ENCODE measurements around the gene LACTBL1.
A peak's percentile ranks its signal among the peaks of the same experiment; 100 is the strongest.
"Not testable (repeated sequence)": the region's sequence is repeated elsewhere in the genome, so short reads cannot be mapped to it uniquely, and the experiment has no call there.

Gene LACTBL1, protein sequence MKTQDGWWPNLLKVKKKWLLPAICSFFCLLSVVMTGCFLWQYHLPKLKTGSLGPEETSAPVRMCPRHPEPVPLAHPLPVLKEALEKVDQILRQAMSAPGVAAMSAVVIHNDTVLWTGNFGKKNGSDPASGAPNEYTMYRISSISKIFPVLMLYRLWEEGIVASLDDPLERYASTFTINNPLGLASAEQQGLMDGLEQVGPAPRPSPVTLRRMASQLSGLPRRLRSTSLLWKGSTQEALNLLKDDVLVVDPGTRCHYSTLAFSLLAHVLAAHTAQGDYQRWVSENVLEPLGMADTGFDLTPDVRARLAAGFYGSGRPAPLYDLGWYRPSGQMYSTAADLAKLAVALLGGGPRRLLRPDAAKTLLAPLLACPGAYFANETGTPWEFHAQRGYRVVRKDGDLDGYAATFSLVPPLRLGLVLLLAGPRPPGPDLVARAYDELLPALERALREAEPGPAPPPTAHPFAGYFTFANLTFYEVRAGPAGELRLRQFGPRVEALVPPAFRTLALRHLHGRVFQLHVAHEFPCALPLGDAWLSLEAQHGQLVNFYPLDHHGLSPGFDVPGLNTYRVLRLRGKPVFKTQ

DNA sequence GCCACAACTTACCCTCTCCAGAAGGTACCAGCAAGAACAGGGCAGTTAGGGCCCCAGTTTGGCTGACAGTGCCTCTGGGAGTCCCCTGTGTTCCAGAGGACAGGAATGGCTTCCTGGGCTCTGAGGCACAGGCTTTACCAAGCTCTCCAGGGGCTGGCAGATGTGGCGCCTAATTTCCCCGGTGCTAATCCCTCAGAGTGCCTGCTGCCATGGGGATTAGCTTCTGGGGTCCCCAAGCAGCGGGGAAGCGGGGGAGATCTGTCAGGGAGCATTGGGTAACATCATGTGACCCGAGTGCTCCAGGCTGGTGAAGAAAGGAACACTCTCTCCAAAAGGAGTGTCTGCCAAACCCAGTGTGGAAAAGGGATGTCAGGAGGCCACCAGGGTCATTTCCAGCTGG lies at the start of gene LACTBL1:
Gene LACTBL1 (minus strand): TSS at position 107 of the 400 bp plus-strand sequence. CDS start 550 bp downstream, outside the sequence.
- peak; percentile 97 for DNase-seq

DNA sequence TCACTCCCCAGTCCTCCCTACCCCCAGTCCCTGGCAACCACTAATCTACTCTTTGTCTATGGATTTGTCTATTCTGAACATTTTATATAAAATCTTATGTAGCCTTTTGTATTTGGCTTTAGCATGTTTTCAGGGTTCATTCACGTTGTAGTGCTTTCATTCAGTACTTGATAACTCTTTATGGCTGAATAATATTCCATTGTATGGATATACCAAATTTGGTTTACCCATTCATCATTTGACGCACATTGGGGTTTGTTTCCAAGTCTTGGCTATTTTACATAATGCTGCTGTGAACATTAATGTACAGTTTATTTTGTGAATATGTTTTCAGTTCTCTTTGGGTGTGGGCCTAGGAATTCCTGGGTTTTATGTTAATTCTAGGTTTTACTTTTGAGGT lies 49.2 kb upstream of the LACTBL1 start:
- DNase-seq: no peak

DNA sequence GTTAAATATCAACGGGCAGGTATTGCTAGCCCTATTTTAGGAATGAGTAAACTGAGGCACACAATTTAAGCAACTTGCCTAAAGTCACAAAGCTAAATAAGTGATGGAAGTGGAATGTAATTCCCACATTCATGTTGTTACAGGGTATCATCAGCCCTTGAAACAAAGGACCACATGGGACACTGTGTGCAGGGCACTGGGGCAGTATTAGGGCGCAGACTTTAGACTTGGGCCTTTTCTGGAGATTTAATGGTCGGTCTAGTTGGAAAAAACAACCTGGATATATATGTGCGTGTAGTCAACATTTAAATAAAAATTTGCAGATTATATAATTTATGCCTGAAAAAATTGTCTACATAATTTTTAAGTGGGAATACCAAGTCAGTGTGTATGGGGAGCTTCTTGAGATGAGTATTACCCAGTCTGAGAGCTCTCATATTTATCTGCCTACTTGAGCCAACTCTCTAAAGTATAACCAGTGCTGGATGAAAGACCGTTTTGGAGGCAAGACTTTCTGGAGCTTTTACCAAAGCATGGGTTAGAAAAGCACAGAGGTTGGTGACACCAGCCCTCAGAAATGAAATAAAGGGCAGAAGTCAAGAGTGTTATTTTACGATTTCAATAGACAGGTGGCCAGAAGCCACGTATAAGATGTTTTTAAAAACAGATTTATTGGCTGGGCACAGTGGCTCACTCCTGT lies 48.2 kb upstream of the LACTBL1 start:
- DNase-seq: peak; percentile 72

DNA sequence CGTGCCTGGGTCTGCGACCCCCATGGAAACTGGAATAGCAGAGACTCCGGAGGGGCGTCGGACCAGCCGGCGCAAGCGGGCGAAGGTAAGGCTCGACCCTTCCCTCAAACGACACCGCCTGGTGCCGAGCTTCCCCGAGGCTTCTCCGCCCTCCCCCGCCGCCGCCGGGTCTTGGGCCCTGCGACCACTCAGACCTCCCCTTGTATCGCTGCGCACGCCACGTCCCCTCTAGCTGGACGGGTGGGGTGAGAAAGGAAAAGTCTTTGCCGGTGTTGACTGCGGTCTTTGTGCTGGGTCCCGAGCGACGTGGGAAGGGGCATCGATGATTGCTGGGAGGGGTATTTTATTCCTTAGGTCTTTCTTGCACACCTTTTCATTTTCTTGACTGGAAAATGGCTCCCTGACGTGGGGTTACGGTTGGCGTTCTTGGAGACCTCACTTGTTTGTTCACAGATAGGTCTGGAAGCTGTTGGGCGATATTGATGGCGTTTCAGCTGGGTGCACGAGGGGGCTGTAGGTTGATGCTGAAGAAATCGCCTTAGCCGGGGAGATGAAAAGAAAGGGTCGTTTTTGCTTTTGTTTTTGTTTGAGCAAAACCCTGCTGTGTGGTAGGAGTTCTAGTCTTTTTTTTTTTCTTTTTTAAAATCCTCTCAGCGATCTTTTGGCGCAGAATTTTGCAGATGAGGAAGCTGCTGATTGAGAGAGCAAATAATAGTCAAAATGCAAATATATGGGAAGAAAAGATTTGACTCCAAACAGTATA lies 47.4 kb upstream of the LACTBL1 start:
- peak; percentile 80 for DNase-seq

DNA sequence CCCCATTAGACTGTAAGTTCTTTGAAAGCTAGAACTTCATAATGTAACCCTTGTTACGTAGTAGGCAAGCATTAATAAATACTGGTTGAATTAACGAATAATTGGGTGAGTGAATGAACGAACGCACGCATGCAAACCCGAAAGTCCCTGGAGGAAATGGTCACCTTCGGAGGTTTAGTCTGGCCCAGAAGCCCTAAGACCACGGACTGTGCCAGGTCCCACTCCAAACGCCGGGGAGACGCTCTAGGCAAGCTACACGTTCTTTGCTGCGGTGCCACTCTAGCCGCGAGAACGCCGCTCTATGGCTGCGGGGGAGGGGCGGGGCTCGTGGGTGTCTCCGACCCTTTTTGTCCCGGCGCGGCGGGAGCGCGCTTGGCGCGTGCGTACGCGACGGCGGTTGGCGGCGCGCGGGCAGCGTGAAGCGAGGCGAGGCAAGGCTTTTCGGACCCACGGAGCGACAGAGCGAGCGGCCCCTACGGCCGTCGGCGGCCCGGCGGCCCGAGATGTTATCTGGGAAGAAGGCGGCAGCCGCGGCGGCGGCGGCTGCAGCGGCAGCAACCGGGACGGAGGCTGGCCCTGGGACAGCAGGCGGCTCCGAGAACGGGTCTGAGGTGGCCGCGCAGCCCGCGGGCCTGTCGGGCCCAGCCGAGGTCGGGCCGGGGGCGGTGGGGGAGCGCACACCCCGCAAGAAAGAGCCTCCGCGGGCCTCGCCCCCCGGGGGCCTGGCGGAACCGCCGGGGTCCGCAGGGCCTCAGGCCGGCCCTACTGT lies 46.6 kb upstream of the LACTBL1 start, which contains the start of gene KDM1A:
Gene KDM1A (plus strand): TSS at position 375 of the 769 bp plus-strand sequence. CDS start 129 bp downstream, at position 504.
- peak; percentile 99 for DNase-seq

DNA sequence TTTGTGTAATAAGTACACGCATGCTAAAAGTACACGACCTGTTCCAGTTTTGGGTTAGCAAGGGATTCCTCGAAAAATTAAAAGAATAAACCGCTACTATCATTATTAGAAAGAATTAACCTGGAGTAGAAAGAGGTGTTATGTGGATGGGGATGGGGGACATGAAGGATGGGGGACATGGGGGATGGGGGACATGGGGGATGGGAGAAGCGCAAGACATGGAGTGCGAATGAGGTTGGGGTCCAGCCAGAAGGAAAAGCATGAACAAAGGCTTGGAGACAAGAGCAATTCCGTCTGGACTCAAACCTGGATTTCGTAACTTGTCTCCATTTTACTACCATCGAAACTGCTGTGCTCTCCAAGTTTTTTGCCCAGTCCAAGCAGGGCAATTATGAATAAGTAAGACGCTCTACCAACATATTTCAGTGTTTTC lies 46.0 kb upstream of the LACTBL1 start:
- peak; percentile 53 for DNase-seq

DNA sequence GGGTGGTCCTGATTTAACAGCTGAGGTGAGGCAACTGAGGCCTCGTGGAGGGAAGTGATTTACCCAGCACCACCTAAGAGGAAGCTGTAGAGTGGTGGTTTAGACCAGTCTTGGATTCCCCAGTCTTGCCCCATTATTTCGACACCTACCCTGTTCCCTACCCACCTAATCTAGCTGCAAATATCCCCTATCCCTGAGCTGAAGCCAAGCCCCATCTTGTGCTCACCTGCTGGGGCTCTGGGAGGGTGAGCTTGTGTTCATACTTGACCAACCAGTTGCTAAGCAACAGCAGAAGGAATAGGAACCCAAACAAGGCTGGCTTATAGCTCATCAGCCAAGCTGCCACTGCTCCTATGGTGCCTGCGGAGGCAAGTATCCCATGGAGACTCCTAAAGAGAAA lies 41.0 kb upstream of the LACTBL1 start:
- DNase-seq: peak; percentile 93

DNA sequence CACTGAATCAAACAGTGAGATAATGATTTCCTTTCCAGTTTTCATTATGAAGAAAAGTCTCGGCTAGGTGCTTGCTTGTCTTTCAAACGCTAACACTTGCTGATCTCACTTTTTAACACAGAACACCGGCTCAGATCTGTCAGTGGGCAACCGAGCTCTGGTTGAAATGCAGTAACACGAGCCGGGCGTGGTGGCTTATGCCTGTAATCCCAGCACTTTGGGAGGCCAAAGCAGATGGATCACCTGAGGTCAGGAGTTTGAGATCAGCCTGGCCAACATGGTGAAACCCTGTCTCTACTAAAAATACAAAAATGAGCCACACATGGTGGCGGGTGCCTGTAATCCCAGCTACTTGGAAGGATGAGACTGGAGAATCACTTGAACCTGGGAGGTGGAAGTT lies 37.4 kb upstream of the LACTBL1 start:
- peak; percentile 21 for DNase-seq

DNA sequence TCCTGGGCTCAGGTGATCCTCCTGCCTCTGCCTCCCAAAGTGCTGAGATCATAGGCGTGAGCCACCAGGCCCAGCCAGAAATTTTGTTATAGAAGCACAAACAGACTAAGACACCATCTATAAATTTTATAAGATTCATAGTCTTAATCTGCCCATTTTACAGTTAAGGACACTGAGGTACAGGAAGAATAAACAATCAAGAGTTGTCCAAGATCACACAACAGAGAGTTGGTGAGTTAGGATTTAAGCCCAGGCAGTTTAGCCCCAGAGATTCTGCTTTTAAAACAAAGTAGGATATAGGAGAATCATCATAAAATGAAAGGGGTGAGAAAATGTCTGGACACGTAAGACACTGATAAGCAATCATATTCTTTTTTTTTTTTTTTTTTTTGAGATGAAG lies 36.2 kb upstream of the LACTBL1 start:
- DNase-seq: no peak

DNA sequence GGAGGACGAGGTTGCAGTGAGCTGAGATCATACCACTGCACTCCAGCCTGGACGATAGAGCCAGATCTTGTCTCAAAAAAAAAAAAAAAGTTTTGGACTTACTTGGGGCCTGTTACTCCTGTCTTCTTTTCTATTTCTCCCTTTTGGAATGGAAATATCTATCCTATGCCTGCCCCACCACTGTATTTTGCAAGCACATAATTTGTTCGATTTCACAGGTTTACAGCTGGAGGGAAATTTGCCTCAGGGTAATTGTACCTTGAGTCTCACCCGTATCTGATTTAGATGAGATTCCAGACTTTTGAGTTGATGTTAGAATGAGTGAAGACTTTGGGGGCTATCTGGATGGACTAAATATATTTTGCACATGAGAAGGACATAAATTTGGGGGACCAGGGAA lies 34.4 kb upstream of the LACTBL1 start:
- DNase-seq: no peak

DNA sequence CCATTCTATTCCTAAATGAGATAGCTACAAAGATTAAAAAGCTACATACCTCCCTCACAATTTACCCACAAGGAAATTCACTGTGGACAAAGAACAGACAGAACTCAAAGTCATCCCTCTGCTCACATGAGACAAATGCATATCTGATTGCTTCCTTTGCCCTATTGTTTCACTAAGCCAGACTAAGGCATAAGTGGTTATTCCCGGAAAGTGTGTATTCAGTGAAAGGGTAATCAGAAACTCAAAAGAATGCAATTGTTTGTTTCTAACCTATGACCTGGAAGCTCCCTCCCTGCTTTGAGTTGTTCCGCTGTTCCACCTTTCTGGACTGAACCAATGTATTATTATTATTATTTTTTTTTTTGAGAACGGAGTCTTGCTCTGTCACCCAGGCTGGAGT lies 32.1 kb upstream of the LACTBL1 start:
- DNase-seq: not testable (repeated sequence)

DNA sequence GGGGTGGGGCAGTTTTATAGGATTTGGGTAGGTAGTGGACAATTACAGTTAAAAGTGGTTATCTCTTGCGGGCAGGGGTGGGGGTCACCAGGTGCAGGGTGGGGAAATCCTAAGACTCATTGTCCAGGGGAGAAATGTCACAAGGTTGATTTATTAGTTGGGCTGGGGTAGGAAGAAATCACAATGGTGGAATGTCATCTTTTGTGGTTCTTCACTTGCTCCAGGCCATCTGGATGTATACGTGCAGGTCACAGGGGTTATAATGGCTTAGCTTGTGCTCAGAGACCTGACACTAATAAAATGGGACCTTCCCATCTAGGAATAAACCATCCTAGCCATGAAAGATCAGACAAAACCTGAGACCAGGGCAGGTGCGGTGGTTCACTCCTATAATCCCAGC lies 31.4 kb upstream of the LACTBL1 start:
- DNase-seq: no peak

DNA sequence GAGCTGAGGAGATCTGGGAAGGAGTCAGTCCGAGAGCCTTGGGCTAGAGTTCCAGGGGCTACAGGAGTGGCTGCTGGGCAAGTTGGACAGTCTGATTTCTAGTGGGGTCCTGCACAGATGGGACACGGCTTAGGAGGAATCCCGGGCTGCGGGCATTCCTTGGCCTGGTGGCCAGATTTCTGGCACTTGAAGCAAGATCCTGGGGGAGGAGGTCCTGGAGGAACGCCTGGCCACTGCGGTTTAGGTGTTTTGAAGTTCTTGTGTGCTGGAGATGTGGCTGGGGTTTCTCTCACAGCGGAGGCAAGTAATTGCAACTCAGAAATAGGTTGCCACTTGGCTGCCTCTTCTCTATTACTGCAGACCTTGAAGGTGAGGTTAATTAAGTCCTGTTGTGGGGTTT lies 29.6 kb upstream of the LACTBL1 start:
- not testable (repeated sequence) for DNase-seq

DNA sequence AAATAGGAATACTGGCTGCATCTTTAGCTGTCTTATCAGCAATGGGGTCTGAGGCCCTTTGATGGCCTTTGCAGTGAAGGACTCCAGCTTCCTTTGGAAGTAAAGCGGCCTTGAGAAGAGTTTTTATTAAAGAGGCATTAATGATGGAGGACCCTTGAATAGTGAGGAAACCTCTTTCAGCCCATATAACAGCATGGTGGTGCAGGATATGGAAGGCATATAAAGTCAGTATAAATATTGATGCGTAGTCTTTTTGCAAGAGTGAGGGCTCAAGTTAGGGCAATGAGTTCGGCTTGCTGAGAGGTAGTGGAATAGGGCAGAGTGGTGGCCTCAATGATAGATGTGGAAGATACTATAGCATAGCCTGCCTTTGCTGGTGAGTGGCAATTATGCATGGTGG lies 27.5 kb upstream of the LACTBL1 start:
- DNase-seq: not testable (repeated sequence)

DNA sequence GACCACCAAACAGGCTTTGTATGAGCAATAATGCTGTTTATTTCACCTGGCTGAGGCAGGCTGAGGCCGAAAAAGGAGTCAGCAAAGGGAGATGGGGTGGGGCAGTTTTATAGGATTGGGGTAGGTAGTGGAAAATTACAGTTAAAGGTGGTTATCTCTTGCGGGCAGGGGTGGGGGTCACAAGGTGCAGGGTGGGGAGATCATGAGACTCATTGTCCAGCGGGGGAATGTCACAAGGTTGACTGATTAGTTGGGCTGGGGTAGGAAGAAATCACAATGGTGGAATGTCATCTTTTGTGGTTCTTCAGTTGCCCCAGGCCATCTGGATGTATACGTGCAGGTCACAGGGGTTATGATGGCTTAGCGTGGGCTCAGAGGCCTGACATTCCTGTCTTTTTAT lies 24.9 kb upstream of the LACTBL1 start:
- DNase-seq: not testable (repeated sequence)

DNA sequence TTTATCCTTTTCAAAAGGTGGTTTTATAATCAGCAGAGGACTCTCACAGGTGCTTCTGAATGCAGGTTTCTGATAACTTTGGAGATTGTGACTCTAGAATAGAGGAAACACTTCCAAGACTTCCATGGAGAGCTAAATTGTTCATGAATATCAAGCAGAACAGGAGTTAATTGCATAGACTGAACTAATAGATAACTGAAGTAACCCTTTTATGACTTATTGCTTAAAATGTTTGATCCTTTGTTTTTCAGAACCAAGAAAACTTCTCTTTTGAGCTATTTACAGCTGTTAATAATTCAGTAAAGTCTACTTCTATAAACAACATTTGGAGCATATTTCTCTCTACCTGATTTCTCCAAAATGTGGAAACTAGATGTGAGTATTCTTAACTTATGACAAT lies 23.1 kb upstream of the LACTBL1 start:
- DNase-seq: no peak

DNA sequence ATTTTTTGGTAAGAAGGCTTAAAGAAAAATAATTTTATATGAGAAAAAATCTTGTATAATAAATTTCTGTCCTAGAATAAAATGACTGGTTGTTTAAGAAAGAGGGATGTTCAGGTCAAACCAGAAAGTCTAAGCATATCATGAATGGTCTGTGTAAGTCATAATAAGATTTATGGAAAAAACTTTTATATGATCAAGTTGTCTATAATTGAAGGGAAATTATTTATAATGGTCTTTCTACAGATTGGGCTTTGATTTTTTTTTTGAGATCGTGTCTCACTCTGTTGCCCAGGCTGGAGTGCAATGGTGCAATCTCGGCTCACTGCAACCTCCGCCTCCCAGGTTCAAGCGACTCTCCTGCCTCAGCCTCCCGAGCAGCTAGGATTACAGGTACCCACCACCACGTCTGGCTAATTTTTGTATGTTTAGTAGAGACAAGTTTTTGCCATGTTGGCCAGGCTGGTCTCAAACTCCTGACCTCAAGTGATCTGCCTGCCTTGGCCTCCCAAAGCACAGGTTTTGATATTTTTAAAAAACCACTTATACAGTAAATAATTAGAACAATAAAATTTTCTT lies 20.6 kb upstream of the LACTBL1 start:
- peak; percentile 25 for DNase-seq

DNA sequence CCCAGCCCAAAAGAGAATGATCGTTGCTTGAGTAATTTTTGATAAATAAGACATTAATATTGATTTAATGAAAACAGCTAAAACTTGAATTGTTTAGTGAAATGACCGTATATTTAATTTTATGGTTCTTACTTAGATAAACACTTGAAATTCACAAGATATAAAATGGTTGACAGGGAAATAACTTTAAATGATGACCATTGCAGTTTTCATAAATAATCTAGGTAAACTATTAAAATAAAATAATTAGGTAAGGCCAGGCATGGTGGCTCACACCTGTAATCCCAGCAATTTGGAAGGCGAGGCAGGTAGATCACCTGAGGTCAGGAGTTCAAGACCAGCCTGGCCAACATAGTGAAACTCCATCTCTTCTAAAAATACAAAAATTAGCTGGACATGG lies 19.7 kb upstream of the LACTBL1 start:
- DNase-seq: not testable (repeated sequence)

DNA sequence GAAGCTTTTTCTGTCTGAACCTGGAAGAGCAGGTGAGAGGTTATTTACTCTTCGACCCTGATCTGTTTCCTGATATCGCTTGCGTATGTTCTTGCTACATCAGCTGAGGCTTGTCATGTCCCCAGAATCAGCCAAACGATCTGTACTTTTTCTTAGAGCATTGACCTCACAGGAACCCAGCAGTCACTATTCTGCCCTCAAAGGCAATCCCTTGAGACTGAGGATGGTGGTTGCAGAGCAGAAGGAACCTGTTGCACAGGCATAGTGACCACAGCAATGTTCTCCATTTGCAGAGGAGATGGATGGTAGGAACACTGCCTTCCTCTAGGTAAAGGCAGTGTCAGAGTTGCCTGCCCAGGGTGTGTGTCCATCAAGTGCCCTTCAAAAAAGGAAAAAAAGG lies 11.3 kb upstream of the LACTBL1 start:
- no peak for DNase-seq

DNA sequence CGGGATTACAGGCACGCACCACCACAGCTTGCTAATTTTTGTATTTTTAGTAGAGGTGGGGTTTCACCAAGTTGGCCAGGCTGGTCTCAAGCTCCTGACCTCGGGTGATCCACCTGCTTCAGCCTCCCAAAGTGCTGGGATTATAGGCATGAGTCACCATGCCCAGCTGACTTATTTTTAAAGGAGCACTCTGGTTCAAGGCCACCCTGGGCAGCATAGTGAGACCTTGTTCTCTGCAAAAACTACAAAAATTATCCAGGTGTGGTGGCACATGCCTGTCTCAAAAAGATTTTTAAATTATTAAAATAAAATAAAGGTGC lies 7.8 kb upstream of the LACTBL1 start:
- DNase-seq: not testable (repeated sequence)

DNA sequence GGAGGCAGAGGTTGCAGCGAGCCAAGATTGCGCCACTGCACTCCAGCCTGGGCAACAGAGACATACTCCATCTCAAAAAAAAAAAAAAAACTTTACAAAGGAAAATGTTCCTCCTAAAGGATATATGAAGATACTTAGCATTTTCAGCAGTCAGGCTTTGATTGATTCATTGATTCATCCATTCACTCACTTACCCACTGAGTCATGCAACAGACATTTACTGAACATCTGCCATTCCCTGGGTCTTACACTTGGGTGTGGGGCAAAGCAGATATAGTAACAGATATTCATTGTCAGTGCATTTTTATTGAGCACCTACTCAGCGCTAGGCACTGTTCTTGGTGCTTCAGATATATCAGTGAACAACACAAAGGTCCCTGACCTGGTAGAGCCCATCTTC lies 5.6 kb upstream of the LACTBL1 start:
- no peak for DNase-seq
